Gastroesophageal sphincter (tissue), 3 donors: Measurements from ENCODE around the gene CHD5.

ENCODE experiments used
- CTCF ChIP-seq, 4 experiments: fragments of 200-600 bp in 2 of 4; fragments of 450-650 bp in 2 of 4; sonication (generic) in 1 of 4; IDR thresholded peaks; one replicate each; pipeline ENCODE4 v1.5.1; 2017 to 2019; ENCODE audit warnings: antibody characterized with exemption in 4 of 4, mild to moderate bottlenecking in 2 of 4, moderate library complexity in 2 of 4
- POLR2AphosphoS5 ChIP-seq: sonication (generic); formaldehyde crosslinking; IDR thresholded peaks from one replicate; pipeline ENCODE4 v1.6.1; 2017; ENCODE audit warnings: antibody characterized with exemption

GRCh38 chr1:6059866-6060265 is 120.3 kb downstream of the CHD5 start:
- TF ChIP-seq POLR2AphosphoS5 (no peak), CTCF (IDR thresholded peaks at IDR 0.05) (no peak)
